CD14-positive monocyte (primary cell): ENCODE results near the gene DLX6. TPM values are rescaled to one million over a fixed set of nuclear protein-coding genes. Genes with fewer than 3 reads are reported as not detected.
A peak's percentile ranks its signal among the peaks of the same experiment; 100 is the strongest.

Experiments
- DNase-seq, 3 donors: peaks; one replicate each; pipeline ENCODE4 v3.0.0-alpha.2; 2011 to 2022
- H2AFZ ChIP-seq: 2 replicates; pipeline ENCODE4 v1.6.0; 2012; ENCODE audit warnings: mild to moderate bottlenecking, low read depth, low read length, inconsistent platforms; ENCODE audit not compliant: insufficient read depth, poor library complexity, severe bottlenecking
- H3K27ac ChIP-seq, 2 donors: 1 replicate in 1 of 2; 2 replicates in 1 of 2; pipeline ENCODE4 v1.5.1; 2012 to 2013; ENCODE audit warnings: low read length in 2 of 2, control low read depth in 1 of 2, inconsistent platforms in 1 of 2, low read depth in 1 of 2, mild to moderate bottlenecking in 1 of 2
- H3K27me3 ChIP-seq, 2 donors: one replicate each; pipeline versions ENCODE4 v1.6.0 to v1.6.1; 2011 to 2013; ENCODE audit warnings: low read length in 2 of 2; ENCODE audit not compliant: control insufficient read depth in 2 of 2, insufficient read depth in 2 of 2
- H3K36me3 ChIP-seq, 2 donors: replicated peaks in 1 of 2; 1 replicate in 1 of 2; 2 replicates in 1 of 2; pipeline versions ENCODE4 v1.5.1 to v1.6.1; 2012 to 2013; ENCODE audit warnings: low read length in 2 of 2, control low read depth in 1 of 2, inconsistent platforms in 1 of 2, mild to moderate bottlenecking in 1 of 2; ENCODE audit not compliant: insufficient read depth in 2 of 2, control insufficient read depth in 1 of 2
- H3K4me1 ChIP-seq, 2 donors: 1 replicate in 1 of 2; 2 replicates in 1 of 2; pipeline versions ENCODE4 v1.5.1 to v1.6.1; 2012 to 2013; ENCODE audit warnings: low read length in 2 of 2, control low read depth in 1 of 2, inconsistent platforms in 1 of 2, mild to moderate bottlenecking in 1 of 2, moderate library complexity in 1 of 2; ENCODE audit not compliant: insufficient read depth in 2 of 2, control insufficient read depth in 1 of 2
- H3K4me2 ChIP-seq: replicated peaks from 2 replicates; pipeline ENCODE3; 2012; ENCODE audit warnings: low read length, moderate library complexity, mild to moderate bottlenecking; ENCODE audit not compliant: poor library complexity, severe bottlenecking; ENCODE audit errors: extremely low read depth
- H3K4me3 ChIP-seq, 3 experiments: fragments of 200-600 bp in 1 of 3; sonication (generic) in 1 of 3; replicated peaks in 1 of 3; 1 replicate in 2 of 3; 2 replicates in 1 of 3; pipeline ENCODE4 v1.5.1; 2011 to 2013; ENCODE audit warnings: low read length in 3 of 3, mild to moderate bottlenecking in 3 of 3, control low read depth in 2 of 3, low read depth in 2 of 3, inconsistent platforms in 1 of 3, moderate library complexity in 1 of 3
- H3K79me2 ChIP-seq: 2 replicates; pipeline ENCODE4 v1.6.0; 2012; ENCODE audit warnings: mild to moderate bottlenecking, control low read depth, inconsistent platforms, low read length, moderate library complexity; ENCODE audit not compliant: insufficient read depth
- H3K9ac ChIP-seq: 2 replicates; pipeline ENCODE4 v1.6.0; 2017; ENCODE audit warnings: low read length, mild to moderate bottlenecking; ENCODE audit not compliant: insufficient read depth, poor library complexity, severe bottlenecking
- H3K9me3 ChIP-seq, 2 donors: replicated peaks in 1 of 2; 1 replicate in 1 of 2; 2 replicates in 1 of 2; pipeline versions ENCODE4 v1.5.1 to v1.6.1; 2012 to 2013; ENCODE audit warnings: low read length in 2 of 2, control low read depth in 1 of 2; ENCODE audit not compliant: control insufficient read depth in 1 of 2, insufficient read depth in 1 of 2
- H4K20me1 ChIP-seq: 2 replicates; pipeline ENCODE4 v1.6.0; 2012; ENCODE audit warnings: mild to moderate bottlenecking, low read length, control low read depth, moderate library complexity; ENCODE audit not compliant: insufficient read depth
- H3K27ac Mint-ChIP-seq, 7 donors: one replicate each; pipeline ENCODE4 v1.8.0; 2020; ENCODE audit warnings: mild to moderate bottlenecking in 7 of 7, mixed read lengths in 7 of 7, moderate library complexity in 6 of 7, inconsistent platforms in 2 of 7
- H3K27me3 Mint-ChIP-seq, 3 donors: one replicate each; pipeline ENCODE4 v1.8.0; 2021 to 2022; ENCODE audit warnings: low read depth in 3 of 3, mild to moderate bottlenecking in 3 of 3, mixed read lengths in 3 of 3, moderate library complexity in 3 of 3, inconsistent platforms in 1 of 3
- H3K36me3 Mint-ChIP-seq, 2 donors: one replicate each; pipeline ENCODE4 v1.8.0; 2020; ENCODE audit warnings: mixed read lengths in 2 of 2, inconsistent platforms in 1 of 2, mild to moderate bottlenecking in 1 of 2
- H3K4me1 Mint-ChIP-seq: one replicate; pipeline ENCODE4 v1.8.0; 2020; ENCODE audit warnings: mild to moderate bottlenecking, mixed read lengths
- H3K4me3 Mint-ChIP-seq, 2 donors: one replicate each; pipeline ENCODE4 v1.8.0; 2020; ENCODE audit warnings: mild to moderate bottlenecking in 2 of 2, mixed read lengths in 2 of 2, moderate library complexity in 1 of 2
- H3K9me3 Mint-ChIP-seq, 7 donors: one replicate each; pipeline ENCODE4 v1.8.0; 2020 to 2022; ENCODE audit warnings: mixed read lengths in 7 of 7, mild to moderate bottlenecking in 6 of 7, moderate library complexity in 6 of 7, inconsistent platforms in 2 of 7
- CTCF ChIP-seq: fragments of 200-600 bp; IDR thresholded peaks from one replicate; pipeline ENCODE4 v1.8.0; 2022; ENCODE audit warnings: antibody characterized with exemption, mild to moderate bottlenecking
- WGBS: methylation state at CpG from one replicate; pipeline ENCODE4 v1.1.5; 2013; ENCODE audit warnings: missing lambda C conversion rate; ENCODE audit not compliant: insufficient coverage; 5-methylcytosine and 5-hydroxymethylcytosine counted together
- intact Hi-C, 2 donors: fragments of 100-400 bp; cut with micrococcal nuclease; formaldehyde crosslinking; loops; one replicate each; pipeline versions ENCODE4 v1.15.0 to v1.15.1; 2023
- polyA plus RNA-seq, 3 donors: library from polyadenylated mRNA; depleted of rRNA in 1 of 3; unstranded in 2 of 3; stranded (reverse) in 1 of 3; fragments of 300-500 nt in 2 of 3; fragments of >200 nt in 1 of 3; fragmentation: Illumina TruSeq in 2 of 3; gene quantifications; 1 replicate in 2 of 3; 2 replicates in 1 of 3; pipeline ENCODE4 v1.2.3, GENCODE V29; 2012 to 2021

The DLX6 gene
- polyA plus RNA-seq, 3 donors = not detected

GRCh38 chr7:96979551-96980276, 25.6 kb upstream of the DLX6 start:
- no peak for DNase-seq
- peaks cover 5 to 7% (median 7%) of the 10 kb centered on the region in 3 donors for H3K27me3 Mint-ChIP-seq
- H3K4me2 ChIP-seq = no peak overlapping the region
- no peaks in the 10 kb centered on the region for H3K36me3 Mint-ChIP-seq
- H3K4me3 Mint-ChIP-seq = no peak overlapping the region
- TF ChIP-seq CTCF = no peak
- H3K27ac ChIP-seq = no peak overlapping the region
- H3K9ac ChIP-seq = no peak overlapping the region
- no peaks in the 10 kb centered on the region for H4K20me1 ChIP-seq
- no peaks in the 10 kb centered on the region for H3K4me1 ChIP-seq
- peaks cover 2% of the 10 kb centered on the region in 2 donors for H3K27me3 ChIP-seq
- no peak overlapping the region for H3K4me3 ChIP-seq
- no peak overlapping the region for H2AFZ ChIP-seq
- H3K79me2 ChIP-seq = no peaks in the 10 kb centered on the region
- H3K36me3 ChIP-seq = no peaks in the 10 kb centered on the region
- no peak overlapping the region for H3K27ac Mint-ChIP-seq
- H3K4me1 Mint-ChIP-seq = no peaks in the 10 kb centered on the region
- H3K9me3 ChIP-seq = no peaks in the 10 kb centered on the region
- 100% methylated on average over 1 of the region's 2 CpGs for WGBS
- intact Hi-C loops = no loop called here
- peaks cover 0 to 6% (median 1%) of the 10 kb centered on the region in 7 donors for H3K9me3 Mint-ChIP-seq

- Histone ChIP-seq H3K9me3 (no peaks in the 10 kb centered on the region), H3K36me3 (no peaks in the 10 kb centered on the region), H4K20me1 (no peaks in the 10 kb centered on the region), H2AFZ (no peak overlapping the region), H3K27me3 (peaks cover 20 to 21% of the 10 kb centered on the region in 2 donors), H3K27ac (no peak overlapping the region), H3K4me2 (no peak overlapping the region), H3K9ac (no peak overlapping the region), H3K79me2 (no peaks in the 10 kb centered on the region), H3K4me1 (no peaks in the 10 kb centered on the region), H3K4me3 (no peak overlapping the region)
- peaks cover 16 to 21% (median 20%) of the 10 kb centered on the region in 3 donors for H3K27me3 Mint-ChIP-seq
- H3K36me3 Mint-ChIP-seq = no peaks in the 10 kb centered on the region
- H3K4me3 Mint-ChIP-seq = peak overlapping the region in 1 of 2 donors; percentile 8
- H3K4me1 Mint-ChIP-seq = no peaks in the 10 kb centered on the region
- peaks cover 0 to 8% (median 1%) of the 10 kb centered on the region in 7 donors for H3K9me3 Mint-ChIP-seq
- DNase-seq = no peak
- 100% methylated on average over 1 of the region's 1 CpG for WGBS
- no peak overlapping the region for H3K27ac Mint-ChIP-seq
- no peak for TF ChIP-seq CTCF
- intact Hi-C loops = no loop called here
These were observed 22.8 kb upstream of the DLX6 start for GRCh38 chr7:96982586-96982985.
